ENCODE data around the gene ALDH4A1.
"Not testable (repeated sequence)": the region's sequence is repeated elsewhere in the genome, so short reads cannot be mapped to it uniquely, and the experiment has no call there.

ALDH4A1 gene

DNA sequence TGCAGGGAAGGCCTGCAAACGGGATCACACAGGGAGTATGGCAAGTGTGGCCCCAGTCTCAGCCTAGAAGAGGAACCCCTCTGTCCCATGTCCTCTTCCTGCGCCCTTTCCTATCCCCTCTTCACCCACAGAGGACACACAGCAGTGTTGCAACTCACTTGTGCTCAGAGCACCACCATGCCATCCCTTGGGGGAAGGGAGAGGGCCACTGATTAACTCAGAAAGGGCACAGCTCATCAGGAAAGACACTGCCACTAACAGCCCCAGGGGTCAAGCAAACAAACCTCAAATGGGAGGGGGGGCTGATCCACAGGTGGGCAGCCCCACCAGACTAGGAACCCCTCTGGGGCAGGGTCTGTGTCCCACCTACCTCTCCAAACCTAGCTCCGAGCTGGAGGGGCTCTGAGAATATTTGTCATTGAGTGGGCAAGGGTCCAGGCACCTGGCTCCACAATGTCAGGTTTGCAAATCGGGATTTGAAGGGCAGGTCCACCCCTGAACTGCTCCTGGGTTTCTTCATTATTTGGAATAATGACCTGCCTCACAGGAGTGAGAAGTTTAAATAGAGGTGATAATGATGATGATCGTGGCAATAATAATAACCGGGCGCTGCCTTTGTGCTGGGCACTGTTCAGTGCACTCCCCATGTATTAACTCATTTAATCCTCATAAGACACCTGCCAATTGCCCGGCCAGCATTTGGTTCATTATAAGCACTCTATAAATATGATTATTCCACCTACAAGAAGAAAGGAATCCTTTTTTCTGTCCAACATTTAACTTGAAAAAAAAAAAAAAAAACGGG is 1.0 kb downstream of the ALDH4A1 start:
- DNase-seq (ENCODE audit: low read depth in 1 of 2, low spot score in 1 of 2) = no peak

DNA sequence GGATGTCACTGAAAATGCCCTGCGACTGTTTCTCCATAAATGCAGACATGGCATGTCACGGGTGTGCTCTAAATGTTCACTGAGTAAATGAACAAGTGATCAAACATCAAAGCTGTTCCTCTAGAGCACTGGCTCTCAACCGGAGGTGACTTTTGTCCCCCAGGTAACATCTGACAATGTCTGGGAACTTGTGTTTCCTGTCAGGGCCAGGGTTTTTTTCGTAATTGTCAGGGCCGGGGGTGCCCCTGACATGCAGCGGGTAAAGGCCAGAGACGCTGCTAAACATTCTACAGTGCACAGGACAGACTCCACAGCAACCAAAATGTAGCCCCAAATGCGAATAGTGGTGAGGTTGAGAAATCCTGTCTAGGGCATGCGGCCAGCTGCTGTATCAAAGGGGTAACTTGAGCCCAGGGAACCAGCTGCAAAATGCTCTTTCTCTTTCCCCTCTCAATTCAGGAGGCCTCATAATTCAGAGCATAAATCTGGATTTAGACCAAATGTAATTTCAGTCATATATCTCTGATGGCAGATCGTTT is 2.0 kb downstream of the ALDH4A1 start:
- DNase-seq (ENCODE audit: low read depth in 1 of 2, low spot score in 1 of 2) = no peak

DNA sequence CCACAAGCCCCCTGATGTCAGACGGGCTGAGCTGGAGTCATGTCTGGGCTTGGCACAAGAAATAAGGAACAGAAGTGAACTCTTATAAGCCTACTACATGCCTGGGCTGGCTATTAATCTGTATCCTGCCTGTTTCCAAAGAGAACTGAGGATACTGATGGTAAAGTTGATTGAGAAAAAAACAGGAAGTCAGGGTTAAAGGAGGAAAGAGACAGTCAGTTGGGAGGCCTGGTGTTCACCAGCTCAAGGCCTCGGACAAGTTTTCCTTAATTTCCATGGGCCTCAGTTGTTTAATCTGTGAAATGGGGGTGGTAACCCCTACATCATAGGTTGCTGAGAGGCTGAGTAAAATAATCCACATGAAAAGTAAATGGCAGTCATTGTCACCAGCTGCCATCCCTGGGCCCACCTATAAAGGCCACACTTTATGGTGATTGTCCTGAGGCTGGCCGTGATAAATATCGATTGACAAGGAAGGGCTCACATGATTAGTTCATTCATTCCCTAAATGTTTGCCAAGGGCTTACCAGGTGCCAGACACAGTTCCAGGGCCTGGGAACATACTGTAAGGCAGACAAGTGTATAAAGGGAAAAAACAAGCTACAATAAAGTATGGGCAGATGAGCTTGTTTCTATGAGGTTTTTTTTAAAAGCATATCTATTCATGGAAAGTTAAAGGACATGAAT is 2.8 kb downstream of the ALDH4A1 start:
- no peak for DNase-seq (ENCODE audit: low read depth in 1 of 2, low spot score in 1 of 2)

DNA sequence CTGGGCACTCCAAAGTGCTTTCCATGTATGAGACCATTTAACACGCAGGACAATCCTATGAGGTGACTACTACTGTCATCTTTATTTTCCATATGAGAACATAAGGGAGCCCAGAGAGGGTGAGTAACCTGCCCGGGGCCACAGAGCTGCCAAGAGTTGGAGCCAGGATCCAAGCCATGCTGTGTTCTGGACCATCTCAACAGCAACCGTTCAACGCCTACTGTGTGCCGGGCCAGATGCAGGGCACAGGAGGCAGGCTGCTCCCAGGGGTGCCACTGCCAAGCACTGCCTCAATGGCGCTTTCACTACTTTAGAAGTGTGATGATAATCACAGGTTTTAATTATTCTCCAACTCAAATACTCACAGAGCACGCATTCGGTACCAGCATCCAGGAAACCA is 3.8 kb downstream of the ALDH4A1 start:
- no peak for DNase-seq (ENCODE audit: low read depth in 1 of 2, low spot score in 1 of 2)

DNA sequence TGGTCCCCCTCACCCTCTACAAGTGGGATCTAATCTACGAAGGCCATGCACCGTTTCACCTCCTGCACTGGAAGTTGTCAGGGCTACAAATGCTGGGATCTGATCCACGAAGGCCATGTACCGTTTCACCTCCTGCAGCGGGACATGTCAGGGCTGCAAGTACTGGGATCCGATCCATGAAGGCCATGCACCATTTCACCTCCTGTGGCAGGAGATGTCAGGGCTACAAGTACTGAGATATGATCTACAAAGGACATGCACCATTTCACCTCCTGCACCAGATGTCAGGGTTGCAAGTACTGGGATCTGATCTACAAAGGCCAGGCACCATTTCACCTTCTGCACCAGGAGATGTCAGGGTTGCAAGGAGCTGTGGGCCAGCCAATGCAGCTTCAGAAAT is 7.0 kb downstream of the ALDH4A1 start:
- no peak for DNase-seq (ENCODE audit: low read depth in 1 of 2, low spot score in 1 of 2)

DNA sequence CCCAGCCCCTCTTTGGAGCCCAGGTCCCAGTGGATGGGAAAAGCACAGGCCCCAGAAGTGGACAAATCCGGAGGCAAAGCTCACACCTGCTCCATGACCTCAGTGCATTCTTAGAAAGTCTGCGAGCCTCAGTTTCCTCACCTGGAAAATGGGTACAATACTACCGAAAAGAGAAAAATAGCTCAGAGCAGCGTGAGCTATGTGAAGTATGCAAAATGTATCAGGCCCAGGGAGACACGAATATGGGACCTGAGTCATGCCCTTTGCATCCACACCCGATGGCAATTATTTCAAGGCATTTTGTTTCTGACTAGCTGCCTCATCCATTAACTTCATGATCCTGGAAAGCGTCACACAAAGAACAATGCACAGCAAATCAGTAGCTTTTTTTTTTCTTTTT is 9.2 kb downstream of the ALDH4A1 start:
- DNase-seq (ENCODE audit: low read depth in 1 of 2, low spot score in 1 of 2) = no peak

DNA sequence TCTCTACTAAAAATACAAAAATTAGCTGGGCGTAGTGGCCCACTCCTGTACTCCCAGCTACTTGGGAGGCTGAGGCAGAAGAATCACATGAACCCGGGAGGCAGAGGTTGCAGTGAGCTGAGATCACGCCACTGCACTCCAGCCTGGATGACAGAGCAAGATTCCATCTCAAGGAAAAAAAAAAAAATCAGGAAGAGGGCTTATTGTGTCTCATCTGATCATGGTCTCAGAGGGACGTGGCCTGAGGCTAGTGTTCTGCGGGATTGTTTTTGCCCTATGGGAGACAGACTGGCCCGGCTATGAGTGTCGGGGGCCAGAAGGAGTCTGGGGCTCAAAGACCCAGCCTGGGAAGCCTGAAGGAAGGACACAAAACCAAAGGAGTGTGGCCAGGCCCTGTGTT is 10.5 kb downstream of the ALDH4A1 start:
- DNase-seq (ENCODE audit: low read depth in 1 of 2, low spot score in 1 of 2) = not testable (repeated sequence)

DNA sequence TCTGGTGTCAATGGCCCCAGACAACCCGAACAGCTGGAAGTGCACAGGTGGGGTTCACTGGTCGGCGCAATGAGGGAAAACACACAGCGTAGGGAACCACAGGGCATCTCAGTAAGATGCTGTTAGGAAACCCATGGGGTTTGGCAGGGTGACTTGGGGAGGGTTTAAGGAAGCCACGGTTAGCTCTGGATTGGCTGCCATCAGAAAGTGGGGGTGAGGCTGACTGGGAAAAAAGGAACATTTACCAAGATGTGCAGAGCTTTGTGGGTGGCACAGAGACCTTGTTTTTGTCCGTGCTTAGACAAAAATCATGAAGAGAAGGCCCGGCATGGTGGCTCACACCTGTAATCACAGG is 11.0 kb downstream of the ALDH4A1 start:
- no peak for DNase-seq (ENCODE audit: low read depth in 1 of 2, low spot score in 1 of 2)

DNA sequence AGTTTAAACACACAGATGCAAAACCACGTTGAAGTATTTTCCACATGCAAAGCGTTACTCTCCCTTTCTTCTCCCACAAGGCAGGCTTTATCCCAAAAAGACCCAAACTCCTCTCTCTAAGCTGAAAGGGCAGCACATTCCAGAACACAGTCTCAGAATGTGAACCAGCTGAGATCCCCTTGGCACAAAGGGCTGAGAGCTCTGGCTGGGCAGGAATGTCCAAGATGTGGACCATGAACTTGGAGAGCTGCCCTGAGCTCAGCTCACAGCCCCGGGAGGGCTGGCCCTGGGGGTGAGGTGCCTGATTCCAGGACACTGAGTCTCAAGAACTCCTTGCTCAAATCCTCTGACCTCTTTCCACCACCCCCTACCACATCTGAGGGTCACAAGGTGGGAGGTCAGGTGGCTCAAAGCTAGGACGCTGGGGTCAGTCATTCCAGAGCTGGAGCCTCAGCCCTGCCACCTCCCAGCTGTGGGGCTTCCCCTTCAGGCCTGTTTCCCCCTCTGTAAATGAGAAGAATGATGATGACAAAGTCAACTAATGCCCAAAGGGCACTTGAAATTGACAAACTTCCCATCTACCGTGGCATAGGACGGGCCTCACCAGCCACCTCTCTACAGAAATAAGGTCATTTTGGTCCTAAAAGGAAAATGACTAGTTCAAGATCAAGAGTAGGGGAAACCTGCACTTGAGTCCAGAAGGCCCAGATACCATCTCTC is 11.5 kb downstream of the ALDH4A1 start:
- no peak for DNase-seq (ENCODE audit: low read depth in 1 of 2, low spot score in 1 of 2)

DNA sequence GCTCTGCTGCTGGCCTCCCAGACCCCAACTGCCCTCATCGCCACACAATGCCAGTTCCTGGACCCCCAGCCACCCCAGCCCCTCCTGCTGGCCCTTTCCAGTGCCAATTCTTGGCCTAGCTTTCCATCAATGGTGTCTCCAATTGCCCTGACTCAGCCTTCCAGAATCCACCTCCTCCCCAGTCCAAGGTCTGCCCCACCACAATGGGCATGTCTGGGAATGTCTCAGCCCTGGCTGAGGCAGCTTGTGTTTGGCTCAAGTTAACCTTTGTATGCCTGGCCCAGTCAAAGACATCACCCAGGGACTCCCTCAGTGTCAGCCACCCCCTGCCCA is 16.4 kb downstream of the ALDH4A1 start:
- DNase-seq (ENCODE audit: low read depth in 1 of 2, low spot score in 1 of 2) = no peak

DNA sequence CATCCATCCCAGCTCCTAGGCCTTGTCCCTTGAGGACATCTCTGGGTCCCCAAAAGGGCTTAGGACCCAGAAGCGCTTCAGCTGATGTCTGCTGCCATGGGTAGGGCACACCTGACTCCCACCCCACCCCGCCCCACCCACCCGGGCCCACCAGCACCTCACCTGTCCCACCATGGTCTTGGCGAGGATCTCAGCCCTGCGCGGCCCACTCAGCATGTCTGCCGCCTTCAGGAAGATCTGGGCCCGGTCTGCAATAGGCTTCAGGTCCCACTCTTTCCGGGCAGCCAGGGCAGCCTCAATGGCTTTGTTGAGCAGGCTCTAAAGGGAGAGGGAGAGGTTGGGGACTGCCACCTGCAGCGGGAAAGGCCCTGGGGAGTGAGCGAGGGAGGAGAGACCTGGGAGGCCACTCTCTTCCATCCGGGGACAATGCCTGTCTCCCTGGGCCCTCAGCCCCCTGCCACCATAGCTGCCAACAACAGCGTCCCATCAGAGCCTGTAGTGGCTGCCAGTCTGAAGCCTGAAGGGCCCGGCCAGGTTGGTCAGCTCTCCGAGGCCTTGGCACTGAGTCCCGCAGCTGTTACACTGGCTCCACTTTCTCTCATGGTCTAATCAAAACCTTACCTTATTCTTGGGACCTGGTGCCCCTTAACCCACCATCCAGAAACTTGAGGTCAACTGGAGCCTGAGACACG is 16.9 kb downstream of the ALDH4A1 start:
- DNase-seq (ENCODE audit: low read depth in 1 of 2, low spot score in 1 of 2) = no peak

DNA sequence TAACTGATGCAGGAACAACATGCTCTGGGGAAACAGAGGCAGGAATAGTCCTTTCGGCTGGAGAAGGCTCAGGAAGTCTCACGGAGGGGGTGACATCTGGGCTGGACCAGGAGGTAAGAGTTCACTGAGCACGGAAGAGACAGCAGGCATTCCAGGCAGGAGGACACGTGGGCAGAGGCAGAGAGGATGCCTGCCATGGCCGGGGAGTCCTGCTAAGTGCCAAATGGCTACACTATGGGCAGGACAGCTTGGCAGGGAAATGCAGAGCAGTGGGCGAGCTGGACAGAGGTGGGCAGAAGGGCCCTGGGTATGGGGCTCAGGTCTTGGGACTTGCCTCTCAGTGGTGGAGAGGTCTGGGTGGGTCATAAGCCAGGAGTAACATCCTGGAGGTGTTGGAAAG is 17.6 kb downstream of the ALDH4A1 start:
- no peak for DNase-seq (ENCODE audit: low read depth in 1 of 2, low spot score in 1 of 2)

DNA sequence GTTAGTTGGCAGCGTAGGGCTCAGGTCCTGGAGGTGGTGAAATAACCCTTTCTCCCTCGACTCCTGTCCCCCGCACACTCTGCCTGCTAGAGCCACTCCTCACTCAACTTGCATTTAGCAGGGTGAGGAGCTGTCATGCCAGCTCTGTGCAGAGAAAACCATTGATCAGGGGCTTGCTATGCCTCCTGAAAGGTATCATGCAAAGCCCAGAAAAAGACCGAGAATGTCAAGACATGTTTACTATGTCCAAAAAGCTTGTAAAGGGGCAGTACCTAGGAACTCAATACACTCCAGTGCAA is 18.0 kb downstream of the ALDH4A1 start:
- DNase-seq (ENCODE audit: low read depth in 1 of 2, low spot score in 1 of 2) = no peak

DNA sequence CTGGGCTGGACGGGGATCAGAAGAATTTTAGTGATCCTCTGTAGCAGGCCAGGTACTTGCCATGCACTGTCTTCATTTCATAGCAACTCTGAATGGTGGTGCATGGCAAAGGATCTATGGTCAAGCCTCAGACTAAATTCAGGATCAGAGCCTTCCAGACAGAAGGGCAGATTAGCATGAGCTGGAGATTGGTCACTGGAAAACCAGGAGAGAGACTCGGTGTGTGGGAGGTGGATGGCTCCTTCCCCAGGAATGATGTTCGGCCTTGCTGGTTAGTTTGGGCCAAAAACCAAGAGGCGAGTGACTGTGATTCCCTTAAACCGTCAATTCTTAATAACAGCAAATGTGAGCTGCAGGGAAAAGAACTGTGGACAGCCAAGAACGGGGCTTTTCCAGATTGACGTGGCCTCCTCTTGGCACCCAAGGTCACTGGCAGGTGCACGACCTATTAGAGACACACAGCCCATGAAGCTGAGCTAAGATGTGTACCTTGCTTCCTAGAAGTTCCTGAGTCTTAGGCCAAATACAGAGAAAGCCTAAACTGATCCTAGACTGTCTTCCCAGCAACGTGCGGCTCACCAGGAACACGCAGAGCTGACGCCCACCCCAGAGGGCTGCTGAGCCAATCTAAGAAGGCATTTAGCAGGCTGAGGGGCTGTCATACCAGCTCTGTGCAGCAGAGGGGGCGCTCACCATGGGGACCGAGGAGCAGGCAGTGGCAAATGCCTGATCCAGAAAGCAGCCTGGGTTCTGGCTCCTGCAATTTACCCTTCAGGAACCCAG is 18.5 kb downstream of the ALDH4A1 start:
- peak; percentile 48 to 63 for DNase-seq (ENCODE audit: low read depth in 1 of 2, low spot score in 1 of 2)

DNA sequence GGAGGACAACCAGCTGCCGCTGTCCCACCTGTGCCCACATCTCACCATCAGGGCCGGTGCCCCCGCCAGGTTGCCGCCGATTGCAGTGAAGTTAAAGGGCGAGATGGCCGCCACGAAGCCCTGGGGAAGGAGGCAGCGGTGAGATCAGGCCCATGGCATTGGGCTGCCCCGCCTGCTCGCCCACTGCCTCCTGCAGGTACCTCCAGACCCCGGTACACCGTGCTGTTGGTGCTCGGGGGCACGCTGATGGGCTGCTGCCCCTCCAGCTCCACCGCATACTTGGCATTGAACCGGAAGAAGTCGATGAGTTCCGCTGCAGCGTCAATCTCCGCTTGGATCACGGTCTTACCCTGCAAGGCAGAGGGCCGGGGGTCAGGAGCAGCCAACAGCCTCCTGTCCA is 19.3 kb downstream of the ALDH4A1 start:
- DNase-seq (ENCODE audit: low read depth in 1 of 2, low spot score in 1 of 2) = no peak

DNA sequence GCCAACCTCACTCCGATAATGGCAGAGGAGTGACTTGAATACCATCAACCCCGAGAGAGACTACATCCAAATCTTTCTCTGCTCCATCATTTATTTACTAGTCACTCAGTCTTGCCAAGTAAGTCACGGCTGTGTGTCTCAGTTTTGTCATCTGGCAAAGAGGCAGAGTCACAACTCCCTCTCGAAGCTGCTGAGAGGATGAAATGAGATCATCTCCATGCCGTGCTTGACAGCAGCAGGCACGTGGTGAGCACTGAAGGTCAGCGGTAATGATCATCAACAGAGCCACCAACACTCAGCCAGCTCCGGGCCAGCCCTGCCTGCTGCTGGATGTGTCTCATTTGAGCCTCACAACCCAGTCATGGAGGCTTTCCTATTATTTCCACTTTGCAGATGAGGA is 19.9 kb downstream of the ALDH4A1 start:
- DNase-seq (ENCODE audit: low read depth in 1 of 2, low spot score in 1 of 2) = no peak

DNA sequence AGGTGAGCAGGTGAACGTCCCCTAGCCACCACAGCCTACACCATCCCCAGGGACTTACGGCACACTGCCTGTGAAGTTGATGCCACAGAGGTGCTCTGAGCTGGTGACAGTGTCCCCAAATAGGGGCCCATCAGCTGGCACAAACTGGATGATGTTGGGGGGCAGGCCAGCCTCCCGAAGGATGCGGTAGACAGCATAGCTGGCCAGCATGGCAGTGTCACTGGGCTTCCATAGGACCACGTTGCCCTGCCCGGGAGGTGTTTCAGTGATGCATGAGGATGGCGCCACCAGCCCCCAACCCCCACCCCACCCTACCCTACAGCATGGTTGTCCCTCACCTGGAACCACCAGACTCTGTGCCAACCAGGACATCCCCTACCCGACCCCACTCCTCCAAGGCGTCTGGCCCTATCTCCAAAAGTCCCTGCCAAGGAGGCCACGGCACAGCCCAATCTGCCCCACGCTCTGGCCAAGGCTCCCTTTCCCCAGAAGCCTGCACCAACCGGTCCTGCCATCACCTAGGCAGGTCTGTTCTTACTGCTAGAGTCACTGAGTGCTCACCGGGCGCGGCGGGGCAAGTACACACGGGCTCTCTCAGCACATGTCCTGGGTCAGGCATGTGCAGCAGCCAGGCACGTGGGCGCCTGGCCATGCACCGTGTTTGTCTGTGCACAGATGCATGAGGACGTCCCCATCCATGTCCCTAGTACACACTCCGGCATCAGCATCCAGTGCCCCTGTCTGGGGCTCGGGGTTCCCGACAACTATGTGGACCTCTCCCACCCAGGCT is 20.5 kb downstream of the ALDH4A1 start:
- no peak for DNase-seq (ENCODE audit: low read depth in 1 of 2, low spot score in 1 of 2)

DNA sequence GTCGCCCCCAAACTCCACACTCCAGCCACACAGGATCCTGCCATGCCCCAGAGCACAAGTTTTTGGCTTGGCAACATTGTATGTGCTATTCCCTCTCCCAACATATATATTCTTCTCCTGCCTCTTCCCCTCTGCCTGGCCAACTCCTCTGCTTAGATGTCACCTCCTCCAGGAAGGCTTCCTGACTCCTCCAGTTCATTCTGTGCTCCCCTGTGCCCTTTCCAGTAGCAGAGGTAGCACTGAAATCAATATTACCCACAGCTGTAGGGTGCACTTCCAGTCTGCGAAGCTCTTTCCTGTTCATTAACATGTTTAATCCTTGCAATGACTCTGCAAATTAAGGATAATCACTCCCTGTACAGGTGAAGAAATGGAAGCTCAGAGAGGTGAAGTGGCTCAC is 21.2 kb downstream of the ALDH4A1 start:
- no peak for DNase-seq (ENCODE audit: low read depth in 1 of 2, low spot score in 1 of 2)

DNA sequence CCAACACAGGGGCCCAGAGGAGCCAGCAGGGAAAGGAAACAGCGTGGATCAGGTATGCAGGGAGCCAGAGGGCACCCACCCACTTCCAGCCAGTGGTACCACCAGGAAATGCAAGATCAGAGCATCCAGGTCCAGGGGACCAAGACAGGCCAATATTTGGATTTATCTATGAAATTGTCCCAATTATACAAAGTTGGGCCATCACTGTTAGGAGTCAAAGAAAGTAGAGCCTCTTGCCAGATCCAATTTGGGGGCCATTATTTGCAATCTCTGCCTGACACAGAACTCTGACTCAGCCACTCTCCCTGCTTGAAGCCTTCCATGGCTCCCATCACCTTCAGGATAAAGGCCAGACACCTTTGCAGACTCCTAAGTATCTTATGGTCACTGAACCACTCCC is 21.8 kb downstream of the ALDH4A1 start:
- DNase-seq (ENCODE audit: low read depth in 1 of 2, low spot score in 1 of 2) = no peak

DNA sequence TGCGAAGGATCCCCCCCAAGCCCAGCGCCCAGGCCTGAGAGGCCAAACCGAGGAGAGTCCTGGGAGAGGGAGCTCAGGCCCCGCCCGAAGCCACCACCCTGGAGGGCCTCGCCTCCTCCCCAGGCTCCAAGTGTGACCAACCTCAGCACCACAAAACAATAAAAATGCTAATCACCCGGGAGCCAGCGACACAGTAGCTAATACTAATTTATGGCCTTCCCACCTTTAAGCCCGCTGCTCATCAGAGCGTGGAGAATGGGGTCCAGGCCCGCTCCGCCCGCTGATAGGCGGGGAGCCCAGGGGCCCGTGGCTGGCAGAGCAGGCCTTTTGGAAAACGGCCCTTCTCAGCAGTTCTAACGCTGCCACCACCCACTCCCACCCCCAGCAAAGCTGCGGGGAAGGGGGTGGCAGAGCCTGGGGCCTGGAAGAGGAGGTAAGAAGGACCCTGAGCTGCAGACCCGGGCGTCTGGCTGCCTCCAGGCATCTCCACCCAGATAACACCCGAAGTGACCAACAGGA is 22.5 kb downstream of the ALDH4A1 start:
- no peak for DNase-seq (ENCODE audit: low read depth in 1 of 2, low spot score in 1 of 2)
